Astrocyte of the spinal cord (primary cell): Measurements from ENCODE around the gene CCL23.

Experiments
- DNase-seq: peaks from one replicate; pipeline ENCODE4 v3.0.0; 2011; ENCODE audit warnings: low read depth, low spot score
- H3K4me3 ChIP-seq: 2 replicates; pipeline ENCODE4 v1.5.1; 2011; ENCODE audit warnings: low read depth, mild to moderate bottlenecking, low read length, moderate library complexity
- in situ Hi-C: cut with HindIII; loops from 2 replicates; pipeline ENCODE4 v1.10.0; 2017; ENCODE audit warnings: low sequenced_read_pairs
- TF ChIP-seq, protein P1 (sequence below): IDR thresholded peaks from 2 replicates; pipeline ENCODE4 v1.5.1; 2012; ENCODE audit warnings: low read depth, mild to moderate bottlenecking, low read length, inconsistent platforms

Gene CCL23

GRCh38 chr17:35982409-35983191 is 35.2 kb downstream of the CCL23 start:
- TF ChIP-seq, protein P1, sequence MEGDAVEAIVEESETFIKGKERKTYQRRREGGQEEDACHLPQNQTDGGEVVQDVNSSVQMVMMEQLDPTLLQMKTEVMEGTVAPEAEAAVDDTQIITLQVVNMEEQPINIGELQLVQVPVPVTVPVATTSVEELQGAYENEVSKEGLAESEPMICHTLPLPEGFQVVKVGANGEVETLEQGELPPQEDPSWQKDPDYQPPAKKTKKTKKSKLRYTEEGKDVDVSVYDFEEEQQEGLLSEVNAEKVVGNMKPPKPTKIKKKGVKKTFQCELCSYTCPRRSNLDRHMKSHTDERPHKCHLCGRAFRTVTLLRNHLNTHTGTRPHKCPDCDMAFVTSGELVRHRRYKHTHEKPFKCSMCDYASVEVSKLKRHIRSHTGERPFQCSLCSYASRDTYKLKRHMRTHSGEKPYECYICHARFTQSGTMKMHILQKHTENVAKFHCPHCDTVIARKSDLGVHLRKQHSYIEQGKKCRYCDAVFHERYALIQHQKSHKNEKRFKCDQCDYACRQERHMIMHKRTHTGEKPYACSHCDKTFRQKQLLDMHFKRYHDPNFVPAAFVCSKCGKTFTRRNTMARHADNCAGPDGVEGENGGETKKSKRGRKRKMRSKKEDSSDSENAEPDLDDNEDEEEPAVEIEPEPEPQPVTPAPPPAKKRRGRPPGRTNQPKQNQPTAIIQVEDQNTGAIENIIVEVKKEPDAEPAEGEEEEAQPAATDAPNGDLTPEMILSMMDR = no peak
- no peak for DNase-seq
- no peak overlapping the region for H3K4me3 ChIP-seq
- in situ Hi-C loops = no loop called here

DNA sequence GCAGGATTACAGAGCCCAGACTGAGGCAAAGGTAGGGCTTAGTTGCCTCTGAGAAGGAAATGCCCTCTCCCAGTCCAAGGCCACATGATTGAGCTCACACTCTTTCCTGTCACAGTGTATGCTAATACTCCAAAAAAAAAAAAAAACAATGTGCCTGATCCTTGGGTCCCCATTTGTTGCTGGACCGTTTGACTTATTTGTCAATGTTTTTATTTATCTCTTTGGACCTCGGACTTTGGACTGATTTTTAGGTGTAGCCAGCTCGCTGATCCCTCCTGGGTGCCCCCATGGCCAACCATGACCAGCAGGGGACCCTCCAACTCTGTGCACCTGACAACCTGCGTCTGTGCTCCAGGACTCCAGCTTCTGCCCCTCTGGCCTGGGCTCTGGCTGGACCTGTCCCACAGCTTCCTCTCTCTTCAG is 35.9 kb downstream of the CCL23 start:
- TF ChIP-seq, protein P1 = no peak
- in situ Hi-C loops = no loop called here
- no peak for DNase-seq
- H3K4me3 ChIP-seq = no peak overlapping the region

DNA sequence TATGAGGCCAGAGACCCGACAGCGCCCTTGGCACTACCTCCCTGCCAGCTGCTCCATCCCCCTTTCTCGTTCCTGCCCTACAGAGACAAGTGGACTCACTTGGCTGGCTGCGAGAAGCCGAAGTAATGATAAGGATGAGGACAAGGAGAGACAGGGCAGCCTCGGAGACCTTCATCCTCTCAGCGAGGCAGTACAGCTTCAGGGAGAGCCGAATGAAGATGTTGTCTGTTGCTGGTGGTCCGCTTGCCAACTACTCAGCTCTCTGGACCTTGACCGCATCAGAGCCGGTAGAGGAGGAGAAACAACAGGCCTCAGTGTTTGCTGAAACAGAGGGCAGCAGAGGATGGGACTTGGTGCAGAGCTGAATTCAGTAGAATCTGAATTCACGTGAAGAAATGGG is 36.5 kb downstream of the CCL23 start, which contains the start of gene CCL16:
Gene CCL16, minus strand, starts transcription at position 252 of the 400 bp plus-strand sequence. Its CDS starts 77 bp downstream, at position 175.
- no peak within 1 kb of the TSS for H3K4me3 ChIP-seq
- TF ChIP-seq, protein P1 = no peak
- in situ Hi-C loops = no loop called here
- DNase-seq = no peak

DNA sequence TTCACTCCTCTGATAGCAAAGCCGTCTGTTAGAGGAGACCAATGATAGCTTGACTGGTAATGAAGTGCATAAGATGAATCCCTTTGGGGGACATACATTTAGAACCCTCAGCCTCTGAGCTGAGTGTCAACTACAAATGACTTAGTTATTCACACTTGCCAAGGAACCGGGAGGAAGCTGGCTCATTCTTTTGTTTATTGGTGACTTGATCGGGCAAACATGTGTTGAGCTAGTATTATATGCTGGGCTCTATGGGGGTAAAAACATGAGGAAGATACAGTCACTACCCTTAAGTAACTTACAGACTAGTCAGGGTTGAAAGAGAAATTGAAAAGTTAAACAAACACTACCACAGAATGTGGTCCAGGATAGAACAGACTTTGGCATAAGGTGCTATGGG is 39.4 kb downstream of the CCL23 start:
- in situ Hi-C loops = no loop called here
- H3K4me3 ChIP-seq = no peak overlapping the region
- no peak for DNase-seq
- TF ChIP-seq, protein P1 = no peak

GRCh38 chr17:35977509-35977908 is 40.3 kb downstream of the CCL23 start:
- TF ChIP-seq, protein P1 = no peak
- in situ Hi-C loops = no loop called here
- H3K4me3 ChIP-seq = no peak overlapping the region
- no peak for DNase-seq

DNA sequence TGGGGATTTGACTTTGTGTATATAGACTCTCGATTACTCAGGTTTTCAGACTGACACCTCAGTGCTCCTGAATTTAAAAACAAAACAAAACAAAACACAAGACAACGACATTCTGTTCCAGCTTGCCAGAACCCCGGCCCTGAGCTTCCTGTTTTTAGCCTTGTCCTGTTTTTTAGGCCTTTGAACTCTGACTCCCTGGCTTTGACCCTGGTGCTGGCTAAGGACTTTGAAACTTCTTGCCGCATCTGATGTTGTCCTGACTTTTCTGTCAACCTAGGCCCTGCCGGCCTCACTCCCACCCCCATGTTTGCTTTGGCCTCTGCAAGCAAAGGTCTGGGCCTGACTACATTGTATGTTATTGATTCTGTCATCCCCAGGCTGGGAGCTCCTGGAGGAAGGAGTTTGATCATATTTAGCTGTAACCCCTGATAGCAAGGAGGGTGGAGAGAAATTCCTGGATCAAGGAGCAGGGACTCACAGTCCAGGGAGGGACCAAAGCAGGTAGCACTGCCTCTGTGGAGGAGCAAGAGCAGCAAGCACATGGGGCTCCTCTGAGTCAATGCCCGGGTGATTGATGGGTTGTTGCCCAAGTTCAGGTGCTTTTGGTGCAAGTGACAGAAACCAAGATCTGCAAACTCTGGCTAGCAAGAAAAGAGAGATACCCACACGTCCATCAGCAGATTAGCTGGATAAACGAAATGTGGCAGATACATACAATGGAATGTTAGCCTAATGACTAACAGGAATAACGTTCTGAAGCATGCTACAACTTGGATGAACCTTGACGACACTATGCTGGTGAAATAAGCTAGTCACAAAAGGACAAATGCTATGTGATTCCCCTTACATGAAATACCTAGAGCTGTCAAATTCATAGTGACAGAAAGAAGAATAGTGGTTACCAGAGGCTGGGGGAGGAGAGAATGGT is 44.2 kb downstream of the CCL23 start:
- H3K4me3 ChIP-seq = no peak overlapping the region
- in situ Hi-C loops = no loop called here
- TF ChIP-seq, protein P1 = no peak
- peak; percentile 9 for DNase-seq
